Measurements from ENCODE around the gene SLC2A9.
"Not testable (repeated sequence)": the region's sequence is repeated elsewhere in the genome, so short reads cannot be mapped to it uniquely, and the experiment has no call there.

SLC2A9 gene

GRCh38 chr4:9999956-10000561, 21.2 kb downstream of the SLC2A9 start:
- no peak for DNase-seq (ENCODE audit: extremely low read depth in 1 of 2, low read depth in 1 of 2)

DNA sequence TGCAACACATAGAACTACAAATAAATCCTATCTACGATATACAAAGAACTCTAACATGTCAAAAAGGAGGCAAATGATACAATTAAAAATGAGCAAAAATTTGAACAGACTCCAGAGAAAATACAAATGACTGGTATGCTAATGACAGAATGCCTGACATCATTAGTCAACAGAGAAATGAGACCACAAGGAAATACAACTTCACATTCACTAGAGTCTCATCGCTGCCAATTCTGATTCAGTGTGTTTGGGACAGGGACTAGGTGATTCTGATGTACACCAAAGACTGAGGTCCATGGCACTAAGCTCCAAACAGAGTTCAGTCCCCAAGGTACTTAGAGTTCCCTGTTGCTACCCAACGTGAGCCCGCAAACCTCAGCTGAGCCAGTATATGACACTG, 23.4 kb downstream of the SLC2A9 start:
- DNase-seq (ENCODE audit: extremely low read depth in 1 of 2, low read depth in 1 of 2), result no peak

DNA sequence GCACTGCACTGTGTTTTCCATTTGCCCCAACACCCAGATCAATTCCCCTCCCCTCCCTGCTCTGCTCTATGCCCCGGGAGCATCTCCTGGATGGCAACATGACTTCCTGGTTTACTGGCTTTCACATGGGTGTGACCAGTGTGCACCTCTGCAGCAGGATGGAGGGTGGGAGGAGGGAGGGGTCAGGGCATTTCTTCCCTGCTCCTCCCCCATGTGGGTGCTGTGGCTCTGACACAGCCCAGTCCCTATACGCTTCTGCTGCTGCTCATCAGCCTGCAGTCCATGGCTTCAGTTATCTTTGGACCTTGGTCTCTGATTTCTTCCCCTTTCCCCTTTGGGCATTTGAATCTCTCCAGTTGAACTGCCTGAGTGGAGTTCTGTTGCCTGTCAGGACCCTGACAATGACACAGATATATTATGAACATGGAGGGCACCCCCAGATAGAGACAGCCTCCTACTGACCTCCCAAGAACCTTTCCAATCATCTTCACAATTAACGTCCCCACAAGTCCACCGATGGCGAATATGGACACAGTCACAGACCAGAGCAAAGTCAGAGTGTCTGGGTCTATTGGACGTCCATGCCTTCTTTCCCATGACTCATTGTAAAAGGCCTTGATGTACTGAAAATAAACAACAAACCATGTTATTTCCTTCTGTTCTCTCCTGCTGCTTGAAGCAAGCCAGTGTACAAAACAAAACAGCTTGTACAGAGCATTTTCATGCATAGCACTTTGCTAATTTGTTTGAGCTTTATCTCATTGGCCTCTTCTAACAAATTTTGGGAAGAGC, 24.8 kb downstream of the SLC2A9 start:
- DNase-seq (ENCODE audit: extremely low read depth in 1 of 2, low read depth in 1 of 2), result no peak

DNA sequence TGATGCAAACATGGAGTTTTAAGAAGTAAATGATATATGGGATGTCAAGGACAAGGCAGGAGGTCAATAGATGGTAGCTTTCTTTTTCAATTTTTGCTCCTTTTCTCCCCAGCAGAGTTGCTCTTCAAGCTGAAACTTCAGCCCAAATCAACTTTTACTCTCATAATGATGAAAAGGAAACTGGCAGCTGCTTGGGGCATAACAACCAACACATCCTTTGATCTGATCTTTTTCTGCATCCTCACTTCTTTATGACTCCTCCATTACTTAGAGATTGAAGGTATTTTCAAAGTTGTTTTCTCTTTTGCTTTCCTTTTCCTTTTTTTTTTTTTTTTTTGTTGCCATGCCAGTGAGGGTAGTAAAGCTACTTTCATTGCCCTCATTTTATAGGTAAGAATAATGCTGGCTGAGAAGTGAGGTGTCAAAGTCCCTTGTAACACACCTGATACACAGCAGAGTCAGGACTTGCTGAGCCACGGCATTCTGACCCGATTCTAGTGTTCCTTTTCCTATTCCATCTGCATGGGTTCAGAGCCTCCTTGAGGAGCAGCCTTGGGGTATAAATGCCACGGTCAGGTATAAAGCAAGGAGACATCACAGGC, 26.9 kb downstream of the SLC2A9 start:
- no peak for DNase-seq (ENCODE audit: extremely low read depth in 1 of 2, low read depth in 1 of 2)

DNA sequence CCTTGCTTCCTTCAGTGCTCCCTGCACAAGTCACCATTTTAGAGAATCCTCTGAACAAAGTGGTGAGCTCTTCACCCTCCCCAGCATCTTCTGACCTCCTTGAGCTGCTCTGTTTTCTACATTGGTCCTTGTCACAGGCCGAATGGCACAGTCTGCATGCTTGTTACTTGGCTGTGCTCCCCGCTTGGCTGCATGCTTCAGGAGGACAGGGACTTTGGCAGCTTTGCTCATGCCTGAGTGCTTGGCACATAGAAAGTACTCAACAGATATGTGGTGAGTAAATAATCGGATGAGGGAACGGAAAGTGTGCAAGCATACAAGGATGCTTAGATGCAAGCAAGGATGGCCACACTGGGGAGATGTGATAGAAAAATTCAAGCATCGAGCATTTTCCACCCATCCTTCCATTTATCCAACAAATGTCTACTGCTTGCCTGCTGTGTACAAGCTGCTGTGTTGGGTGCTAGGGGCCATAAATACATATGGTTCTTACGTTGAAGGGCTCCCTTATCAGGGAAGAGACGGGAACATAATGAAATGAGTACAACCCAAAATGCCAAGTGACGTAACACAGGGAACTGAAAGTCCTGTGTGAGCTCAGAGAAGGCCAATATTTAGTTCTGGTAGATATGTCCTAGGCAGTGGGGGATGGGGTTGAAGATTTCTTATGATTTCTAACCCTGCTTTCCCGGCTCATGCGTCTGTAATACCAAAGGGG, 31.2 kb downstream of the SLC2A9 start:
- DNase-seq (ENCODE audit: extremely low read depth in 1 of 2, low read depth in 1 of 2), result no peak

DNA sequence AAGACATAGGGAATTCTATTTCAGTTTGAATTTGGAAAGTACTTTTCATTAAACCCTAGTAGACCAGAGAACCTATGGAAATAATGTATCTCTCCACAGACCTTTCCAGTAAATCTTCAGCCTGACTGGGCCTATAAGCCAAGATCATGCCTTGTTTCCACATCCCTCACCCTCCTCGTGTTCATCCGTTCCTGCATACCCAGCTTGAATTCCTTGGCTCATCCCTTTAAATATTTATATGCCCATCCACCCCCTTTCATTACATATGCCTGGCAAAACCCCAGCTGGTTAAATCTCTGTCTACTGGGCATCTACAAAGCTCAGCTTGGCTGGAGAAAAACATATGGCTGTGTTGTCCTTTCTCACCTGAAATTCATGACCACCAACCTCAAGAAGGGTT, 32.4 kb downstream of the SLC2A9 start:
- no peak for DNase-seq (ENCODE audit: extremely low read depth in 1 of 2, low read depth in 1 of 2)

DNA sequence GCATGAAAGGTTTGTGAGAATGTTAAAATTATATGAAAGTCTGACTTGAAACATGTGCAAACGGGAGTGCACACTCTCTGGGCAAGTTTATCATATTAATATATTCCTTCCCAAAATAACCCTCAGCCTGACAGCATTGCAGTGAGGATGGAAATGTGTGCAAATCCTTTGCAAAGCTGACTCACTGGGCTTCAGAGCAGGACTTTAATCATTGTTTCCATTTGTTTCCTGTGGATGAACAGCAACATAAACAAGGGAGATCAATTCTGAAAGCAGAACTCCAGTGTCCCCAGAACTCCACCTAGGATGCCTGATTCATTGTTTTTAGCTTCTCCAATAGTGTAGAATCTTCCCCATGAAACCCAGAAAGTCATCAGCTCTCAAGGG, 32.9 kb downstream of the SLC2A9 start:
- DNase-seq (ENCODE audit: extremely low read depth in 1 of 2, low read depth in 1 of 2), result no peak

- DNase-seq (ENCODE audit: extremely low read depth in 1 of 2, low read depth in 1 of 2), result no peak
Observed at GRCh38 chr4:9987749-9988362, 33.4 kb downstream of the SLC2A9 start.

DNA sequence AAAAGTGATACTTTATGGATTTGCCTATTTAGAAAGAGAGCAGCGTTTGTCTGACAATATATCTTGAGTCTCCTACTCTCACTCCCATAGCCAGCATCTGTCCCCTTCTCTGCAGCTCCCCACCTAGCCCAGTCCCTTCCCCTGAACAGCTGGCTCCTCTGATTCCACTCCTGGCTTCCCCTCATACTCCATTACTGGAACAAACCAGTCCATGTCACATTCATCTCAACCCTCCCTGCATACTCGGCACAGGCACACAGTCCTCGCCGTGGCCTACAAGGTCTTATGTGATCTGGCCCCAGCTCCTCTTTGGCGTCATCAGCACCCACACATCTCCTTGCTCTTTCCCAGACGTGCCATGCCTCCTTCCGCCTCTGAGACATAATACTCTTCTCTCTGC, 36.7 kb downstream of the SLC2A9 start:
- DNase-seq (ENCODE audit: extremely low read depth in 1 of 2, low read depth in 1 of 2), result no peak

DNA sequence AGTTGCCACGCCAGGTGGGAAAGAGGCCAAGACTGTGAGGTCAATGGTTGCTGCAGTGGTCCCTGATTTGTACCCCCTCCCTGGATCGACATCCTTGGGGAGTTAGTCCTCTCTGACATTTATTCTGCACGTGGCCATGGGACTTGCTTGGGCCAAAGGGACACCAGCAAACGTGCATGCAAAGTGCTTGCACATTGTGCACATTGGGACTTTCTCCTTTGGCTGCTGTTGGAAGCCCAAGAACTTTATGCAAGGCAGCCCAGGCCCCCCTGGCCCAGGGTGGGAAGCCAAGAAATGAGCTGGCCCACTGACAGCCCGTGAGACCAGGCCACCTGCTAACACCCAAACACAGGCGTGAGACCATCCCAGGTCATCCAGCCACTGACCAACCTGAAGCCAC, 38.1 kb downstream of the SLC2A9 start:
- DNase-seq (ENCODE audit: extremely low read depth in 1 of 2, low read depth in 1 of 2), result no peak

DNA sequence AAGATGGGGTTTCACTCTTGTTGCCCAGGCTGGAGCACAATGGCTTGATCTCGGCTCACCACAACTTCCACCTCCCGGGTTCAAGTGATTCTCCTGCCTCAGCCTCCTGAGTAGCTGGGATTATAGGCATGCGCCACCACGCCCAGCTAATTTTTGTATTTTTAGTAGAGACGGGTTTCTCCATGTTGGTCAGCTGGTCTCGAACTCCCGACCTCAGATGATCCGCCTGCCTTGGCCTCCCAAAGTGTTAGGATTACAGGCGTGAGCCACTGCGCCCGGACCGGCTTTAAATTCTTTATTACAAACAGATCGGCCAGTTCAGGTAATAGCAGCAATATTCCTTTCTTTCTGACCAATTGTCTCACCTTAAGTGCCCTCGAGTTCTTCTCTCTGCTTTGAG, 39.4 kb downstream of the SLC2A9 start:
- DNase-seq (ENCODE audit: extremely low read depth in 1 of 2, low read depth in 1 of 2), result not testable (repeated sequence)

DNA sequence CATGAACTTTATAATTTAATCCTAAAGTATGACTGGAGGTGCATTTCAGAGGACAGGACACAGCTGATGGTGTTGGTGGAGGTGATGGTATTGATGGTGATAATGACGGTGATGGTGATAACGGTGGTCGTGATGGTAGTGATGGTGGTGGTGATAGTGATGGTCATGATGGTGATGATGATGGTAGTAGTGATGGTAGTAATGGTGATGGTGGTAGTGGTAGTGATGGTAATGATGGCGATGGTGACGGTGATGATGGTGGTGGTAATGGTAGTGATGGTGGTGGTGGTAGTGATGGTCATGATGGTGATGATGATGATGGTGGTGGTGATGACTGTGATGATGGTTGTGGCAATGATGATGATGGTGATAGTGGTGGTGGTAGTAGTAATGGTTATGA, 40.4 kb downstream of the SLC2A9 start:
- no peak for DNase-seq (ENCODE audit: extremely low read depth in 1 of 2, low read depth in 1 of 2)

GRCh38 chr4:9979101-9979701, 42.1 kb downstream of the SLC2A9 start:
- no peak for DNase-seq (ENCODE audit: extremely low read depth in 1 of 2, low read depth in 1 of 2)

DNA sequence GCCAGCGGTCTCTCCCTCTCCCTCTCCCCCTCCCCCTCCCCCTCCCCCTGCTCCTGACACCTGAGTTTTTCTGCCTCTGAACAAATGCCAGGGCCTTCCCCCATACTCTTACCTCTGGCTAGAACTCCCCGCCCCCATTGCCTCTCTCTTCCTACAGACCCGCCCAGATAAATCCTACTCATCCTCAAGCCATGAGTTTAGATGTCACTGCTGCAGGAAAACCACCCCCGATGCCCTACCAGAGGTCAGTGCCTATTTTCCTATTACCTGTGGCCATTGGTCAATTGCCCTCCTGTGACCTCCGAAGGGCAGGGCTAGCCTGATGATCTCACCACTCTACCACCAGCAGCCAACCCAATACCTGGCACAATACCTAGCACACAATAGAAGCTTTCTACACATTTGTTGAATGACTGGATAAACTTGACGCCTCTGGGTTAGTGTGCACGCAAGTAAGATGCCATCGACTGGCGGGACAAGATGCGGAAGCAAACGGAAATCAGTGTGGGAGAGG, 43.7 kb downstream of the SLC2A9 start:
- DNase-seq (ENCODE audit: extremely low read depth in 1 of 2, low read depth in 1 of 2), result no peak

DNA sequence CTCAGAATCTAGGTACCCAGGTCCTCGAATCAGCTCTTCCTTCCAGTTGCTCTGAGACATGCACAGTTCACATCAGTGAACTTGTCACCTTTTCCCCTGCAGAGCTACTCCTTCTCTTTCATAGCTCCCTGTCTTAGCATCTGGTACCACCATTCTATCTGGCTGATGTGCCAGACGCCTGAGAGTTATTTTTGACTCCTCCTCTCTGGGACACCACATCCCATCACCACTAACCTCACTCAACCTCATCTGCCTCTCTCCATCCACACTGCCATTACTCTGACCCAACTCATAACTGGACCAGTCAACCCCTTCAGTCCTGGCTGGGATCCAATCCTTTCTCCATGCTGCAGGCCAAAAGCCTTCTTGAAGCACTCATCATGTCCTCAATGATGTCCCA, 44.5 kb downstream of the SLC2A9 start:
- DNase-seq (ENCODE audit: extremely low read depth in 1 of 2, low read depth in 1 of 2), result no peak

DNA sequence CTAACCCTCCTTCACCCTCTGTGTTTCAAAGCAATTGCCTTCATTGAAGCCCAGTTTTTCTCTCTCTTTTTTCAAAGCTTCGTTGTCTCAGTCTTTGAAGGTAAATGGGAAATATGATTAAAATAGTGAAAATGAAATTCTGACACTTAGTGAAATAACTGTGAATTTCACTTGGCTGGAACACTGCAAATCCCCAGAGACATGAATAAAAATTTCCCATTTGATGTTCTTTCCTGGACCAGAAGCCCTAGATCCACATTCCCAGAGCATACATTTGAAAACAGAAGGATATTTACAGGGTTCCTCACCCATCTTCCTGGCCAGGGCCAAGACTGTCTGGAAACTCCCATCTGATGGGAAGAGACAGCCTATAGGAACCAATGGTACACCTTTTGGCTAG, 45.0 kb downstream of the SLC2A9 start:
- DNase-seq (ENCODE audit: extremely low read depth in 1 of 2, low read depth in 1 of 2), result no peak

DNA sequence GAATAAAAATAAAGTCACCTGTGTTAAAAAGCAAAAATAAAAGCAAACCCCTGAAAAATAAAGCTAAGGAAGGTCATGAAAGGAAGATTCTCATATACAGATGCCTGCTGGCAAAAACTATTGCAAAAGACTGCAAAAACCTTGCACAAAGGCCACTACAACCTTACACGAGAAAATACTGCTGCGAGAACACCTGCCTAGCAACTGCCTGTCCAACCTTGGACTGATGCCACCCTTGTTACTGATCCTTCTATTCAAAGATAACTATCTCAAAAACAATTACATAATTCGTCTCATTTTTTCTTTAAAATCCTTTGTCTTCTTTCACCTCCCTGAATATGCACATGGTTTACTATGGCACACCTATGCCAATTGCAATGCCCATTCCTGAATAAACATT, 49.6 kb downstream of the SLC2A9 start:
- DNase-seq (ENCODE audit: extremely low read depth in 1 of 2, low read depth in 1 of 2), result no peak

GRCh38 chr4:9970399-9971011, 50.8 kb downstream of the SLC2A9 start:
- DNase-seq (ENCODE audit: extremely low read depth in 1 of 2, low read depth in 1 of 2), result no peak

GRCh38 chr4:9969526-9970398, 51.5 kb downstream of the SLC2A9 start:
- no peak for DNase-seq (ENCODE audit: extremely low read depth in 1 of 2, low read depth in 1 of 2)

All from activated CD8-positive, alpha-beta memory T cell treated with anti-CD3 and anti-CD28 coated beads for 1 hour (primary cell).